ENCODE measurements around the gene PPP3R1. TPM values are rescaled to one million over a fixed set of nuclear protein-coding genes. Genes with fewer than 3 reads are reported as not detected.

PPP3R1 gene
- total and polyA plus RNA-seq, 2 of the 8 experiments (the other 6 are each of a cell fraction or from before 2014, with no cell fraction given): 9.3 to 85.1 TPM

GRCh38 chr2:68245672-68246071 lies 6.7 kb downstream of the PPP3R1 start (continued):
- TF ChIP-seq, protein P1, sequence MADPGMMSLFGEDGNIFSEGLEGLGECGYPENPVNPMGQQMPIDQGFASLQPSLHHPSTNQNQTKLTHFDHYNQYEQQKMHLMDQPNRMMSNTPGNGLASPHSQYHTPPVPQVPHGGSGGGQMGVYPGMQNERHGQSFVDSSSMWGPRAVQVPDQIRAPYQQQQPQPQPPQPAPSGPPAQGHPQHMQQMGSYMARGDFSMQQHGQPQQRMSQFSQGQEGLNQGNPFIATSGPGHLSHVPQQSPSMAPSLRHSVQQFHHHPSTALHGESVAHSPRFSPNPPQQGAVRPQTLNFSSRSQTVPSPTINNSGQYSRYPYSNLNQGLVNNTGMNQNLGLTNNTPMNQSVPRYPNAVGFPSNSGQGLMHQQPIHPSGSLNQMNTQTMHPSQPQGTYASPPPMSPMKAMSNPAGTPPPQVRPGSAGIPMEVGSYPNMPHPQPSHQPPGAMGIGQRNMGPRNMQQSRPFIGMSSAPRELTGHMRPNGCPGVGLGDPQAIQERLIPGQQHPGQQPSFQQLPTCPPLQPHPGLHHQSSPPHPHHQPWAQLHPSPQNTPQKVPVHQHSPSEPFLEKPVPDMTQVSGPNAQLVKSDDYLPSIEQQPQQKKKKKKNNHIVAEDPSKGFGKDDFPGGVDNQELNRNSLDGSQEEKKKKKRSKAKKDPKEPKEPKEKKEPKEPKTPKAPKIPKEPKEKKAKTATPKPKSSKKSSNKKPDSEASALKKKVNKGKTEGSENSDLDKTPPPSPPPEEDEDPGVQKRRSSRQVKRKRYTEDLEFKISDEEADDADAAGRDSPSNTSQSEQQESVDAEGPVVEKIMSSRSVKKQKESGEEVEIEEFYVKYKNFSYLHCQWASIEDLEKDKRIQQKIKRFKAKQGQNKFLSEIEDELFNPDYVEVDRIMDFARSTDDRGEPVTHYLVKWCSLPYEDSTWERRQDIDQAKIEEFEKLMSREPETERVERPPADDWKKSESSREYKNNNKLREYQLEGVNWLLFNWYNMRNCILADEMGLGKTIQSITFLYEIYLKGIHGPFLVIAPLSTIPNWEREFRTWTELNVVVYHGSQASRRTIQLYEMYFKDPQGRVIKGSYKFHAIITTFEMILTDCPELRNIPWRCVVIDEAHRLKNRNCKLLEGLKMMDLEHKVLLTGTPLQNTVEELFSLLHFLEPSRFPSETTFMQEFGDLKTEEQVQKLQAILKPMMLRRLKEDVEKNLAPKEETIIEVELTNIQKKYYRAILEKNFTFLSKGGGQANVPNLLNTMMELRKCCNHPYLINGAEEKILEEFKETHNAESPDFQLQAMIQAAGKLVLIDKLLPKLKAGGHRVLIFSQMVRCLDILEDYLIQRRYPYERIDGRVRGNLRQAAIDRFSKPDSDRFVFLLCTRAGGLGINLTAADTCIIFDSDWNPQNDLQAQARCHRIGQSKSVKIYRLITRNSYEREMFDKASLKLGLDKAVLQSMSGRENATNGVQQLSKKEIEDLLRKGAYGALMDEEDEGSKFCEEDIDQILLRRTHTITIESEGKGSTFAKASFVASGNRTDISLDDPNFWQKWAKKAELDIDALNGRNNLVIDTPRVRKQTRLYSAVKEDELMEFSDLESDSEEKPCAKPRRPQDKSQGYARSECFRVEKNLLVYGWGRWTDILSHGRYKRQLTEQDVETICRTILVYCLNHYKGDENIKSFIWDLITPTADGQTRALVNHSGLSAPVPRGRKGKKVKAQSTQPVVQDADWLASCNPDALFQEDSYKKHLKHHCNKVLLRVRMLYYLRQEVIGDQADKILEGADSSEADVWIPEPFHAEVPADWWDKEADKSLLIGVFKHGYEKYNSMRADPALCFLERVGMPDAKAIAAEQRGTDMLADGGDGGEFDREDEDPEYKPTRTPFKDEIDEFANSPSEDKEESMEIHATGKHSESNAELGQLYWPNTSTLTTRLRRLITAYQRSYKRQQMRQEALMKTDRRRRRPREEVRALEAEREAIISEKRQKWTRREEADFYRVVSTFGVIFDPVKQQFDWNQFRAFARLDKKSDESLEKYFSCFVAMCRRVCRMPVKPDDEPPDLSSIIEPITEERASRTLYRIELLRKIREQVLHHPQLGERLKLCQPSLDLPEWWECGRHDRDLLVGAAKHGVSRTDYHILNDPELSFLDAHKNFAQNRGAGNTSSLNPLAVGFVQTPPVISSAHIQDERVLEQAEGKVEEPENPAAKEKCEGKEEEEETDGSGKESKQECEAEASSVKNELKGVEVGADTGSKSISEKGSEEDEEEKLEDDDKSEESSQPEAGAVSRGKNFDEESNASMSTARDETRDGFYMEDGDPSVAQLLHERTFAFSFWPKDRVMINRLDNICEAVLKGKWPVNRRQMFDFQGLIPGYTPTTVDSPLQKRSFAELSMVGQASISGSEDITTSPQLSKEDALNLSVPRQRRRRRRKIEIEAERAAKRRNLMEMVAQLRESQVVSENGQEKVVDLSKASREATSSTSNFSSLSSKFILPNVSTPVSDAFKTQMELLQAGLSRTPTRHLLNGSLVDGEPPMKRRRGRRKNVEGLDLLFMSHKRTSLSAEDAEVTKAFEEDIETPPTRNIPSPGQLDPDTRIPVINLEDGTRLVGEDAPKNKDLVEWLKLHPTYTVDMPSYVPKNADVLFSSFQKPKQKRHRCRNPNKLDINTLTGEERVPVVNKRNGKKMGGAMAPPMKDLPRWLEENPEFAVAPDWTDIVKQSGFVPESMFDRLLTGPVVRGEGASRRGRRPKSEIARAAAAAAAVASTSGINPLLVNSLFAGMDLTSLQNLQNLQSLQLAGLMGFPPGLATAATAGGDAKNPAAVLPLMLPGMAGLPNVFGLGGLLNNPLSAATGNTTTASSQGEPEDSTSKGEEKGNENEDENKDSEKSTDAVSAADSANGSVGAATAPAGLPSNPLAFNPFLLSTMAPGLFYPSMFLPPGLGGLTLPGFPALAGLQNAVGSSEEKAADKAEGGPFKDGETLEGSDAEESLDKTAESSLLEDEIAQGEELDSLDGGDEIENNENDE (IDR thresholded peaks at IDR 0.05; ENCODE audit: insufficient replicate concordance, low read length): no peak
- TF ChIP-seq POLR2AphosphoS5 (IDR thresholded peaks at IDR 0.05; ENCODE audit: low read depth, low read length): no peak
- no peak for TF ChIP-seq EZH2 (IDR thresholded peaks at IDR 0.05; ENCODE audit: low read depth, low read length, severe bottlenecking)

Measured in H1 (cell line).